MM.1S (cell line): ENCODE results near the gene CALD1.

Experiments used
- DNase-seq: peaks from one replicate; pipeline ENCODE4 v3.0.0-alpha.2; 2015
- H2AFZ ChIP-seq: fragments of 300-600 bp; sonication (generic); 2 replicates; pipeline ENCODE4 v1.6.0; 2016; ENCODE audit warnings: antibody characterized with exemption, low read length
- H3F3A ChIP-seq: fragments of 300-600 bp; sonication (generic); 2 replicates; pipeline ENCODE4 v1.6.1; 2016; ENCODE audit warnings: mild to moderate bottlenecking, antibody characterized with exemption, low read length, moderate library complexity, mixed read lengths; ENCODE audit not compliant: insufficient read depth
- H3K27ac ChIP-seq: fragments of 300-600 bp; sonication (generic); 2 replicates; pipeline ENCODE4 v1.5.1; 2016; ENCODE audit warnings: mild to moderate bottlenecking, low read length
- H3K27me3 ChIP-seq: fragments of 300-600 bp; sonication (generic); replicated peaks from 2 replicates; pipeline ENCODE4 v1.6.0; 2016; ENCODE audit warnings: low read length; ENCODE audit not compliant: insufficient read depth
- H3K36me3 ChIP-seq: fragments of 300-600 bp; sonication (generic); replicated peaks from 2 replicates; pipeline ENCODE4 v1.6.1; 2016; ENCODE audit warnings: mild to moderate bottlenecking, low read length, mixed read lengths; ENCODE audit not compliant: insufficient read depth
- H3K4me1 ChIP-seq: fragments of 300-600 bp; sonication (generic); 2 replicates; pipeline ENCODE4 v1.6.1; 2016; ENCODE audit warnings: low read length, mixed read lengths
- H3K4me2 ChIP-seq: fragments of 300-600 bp; sonication (generic); 2 replicates; pipeline ENCODE4 v1.6.0; 2016; ENCODE audit warnings: low read depth, low read length
- H3K4me3 ChIP-seq: fragments of 300-600 bp; sonication (generic); 2 replicates; pipeline ENCODE4 v1.5.1; 2016; ENCODE audit warnings: low read length, mixed read lengths
- H3K79me2 ChIP-seq: fragments of 300-600 bp; sonication (generic); 2 replicates; pipeline ENCODE4 v1.6.1; 2016; ENCODE audit warnings: mixed run types, low read length, mixed read lengths
- H3K9ac ChIP-seq: fragments of 300-600 bp; sonication (generic); 2 replicates; pipeline ENCODE4 v1.6.1; 2016; ENCODE audit warnings: low read length, mixed read lengths
- H3K9me2 ChIP-seq: fragments of 300-600 bp; sonication (generic); replicated peaks from 2 replicates; pipeline ENCODE4 v1.6.1; 2016; ENCODE audit warnings: mild to moderate bottlenecking, low read length, mixed read lengths; ENCODE audit not compliant: insufficient read depth
- H3K9me3 ChIP-seq: fragments of 300-600 bp; sonication (generic); replicated peaks from 2 replicates; pipeline ENCODE4 v1.6.1; 2016; ENCODE audit warnings: mild to moderate bottlenecking, low read length, mixed read lengths; ENCODE audit not compliant: insufficient read depth
- H4K20me1 ChIP-seq: fragments of 300-600 bp; sonication (generic); 2 replicates; pipeline ENCODE4 v1.6.1; 2016; ENCODE audit warnings: mild to moderate bottlenecking, low read length, moderate library complexity, mixed read lengths; ENCODE audit not compliant: insufficient read depth
- CTCF ChIP-seq: fragments of 300-600 bp; sonication (generic); IDR thresholded peaks from 2 replicates; pipeline ENCODE4 v1.5.1; 2016; ENCODE audit warnings: antibody characterized with exemption, low read length, mixed read lengths
- EZH2 ChIP-seq: fragments of 300-600 bp; sonication (generic); optimal IDR thresholded peaks from 2 replicates; pipeline ENCODE3; 2017; ENCODE audit warnings: low read depth, mild to moderate bottlenecking, antibody characterized with exemption, low read length, mixed read lengths
- EZH2phosphoT487 ChIP-seq: fragments of 300-600 bp; sonication (generic); IDR thresholded peaks from 2 replicates; pipeline ENCODE4 v1.6.1; 2018; ENCODE audit warnings: antibody characterized with exemption, low read length

CALD1 gene

GRCh38 chr7:134932707-134933370 is 153.4 kb downstream of the CALD1 start:
- TF ChIP-seq EZH2phosphoT487 (no peak), CTCF (no peak), EZH2 (no peak)
- H3K79me2 ChIP-seq: no peaks in the 10 kb centered on the region
- H3K4me1 ChIP-seq: peaks cover 4% of the 10 kb centered on the region
- no peak overlapping the region for H2AFZ ChIP-seq
- H3K27me3 ChIP-seq: peaks cover 17% of the 10 kb centered on the region
- peak; percentile 50 for DNase-seq
- no peaks in the 10 kb centered on the region for H3F3A ChIP-seq
- H3K4me3 ChIP-seq: peak overlapping the region; percentile 31; the same call in 1 of the 2 replicates
- H3K4me2 ChIP-seq: peak overlapping the region; percentile 39
- no peak overlapping the region for H3K27ac ChIP-seq
- H3K9me2 ChIP-seq: no peaks in the 10 kb centered on the region
- H4K20me1 ChIP-seq: no peaks in the 10 kb centered on the region
- no peaks in the 10 kb centered on the region for H3K36me3 ChIP-seq
- no peaks in the 10 kb centered on the region for H3K9me3 ChIP-seq
- H3K9ac ChIP-seq: no peak overlapping the region

- H3K4me2 ChIP-seq: peak overlapping the region; percentile 39
- no peaks in the 10 kb centered on the region for H3F3A ChIP-seq
- no peak for DNase-seq
- no peaks in the 10 kb centered on the region for H3K36me3 ChIP-seq
- no peaks in the 10 kb centered on the region for H3K9me2 ChIP-seq
- H3K9ac ChIP-seq: no peak overlapping the region
- no peaks in the 10 kb centered on the region for H3K9me3 ChIP-seq
- peaks cover 17% of the 10 kb centered on the region for H3K27me3 ChIP-seq
- TF ChIP-seq CTCF (no peak), EZH2phosphoT487 (no peak), EZH2 (no peak)
- H3K4me3 ChIP-seq: peak overlapping the region; percentile 31; the same call in 1 of the 2 replicates
- no peak overlapping the region for H2AFZ ChIP-seq
- H4K20me1 ChIP-seq: no peaks in the 10 kb centered on the region
- H3K79me2 ChIP-seq: no peaks in the 10 kb centered on the region
- no peak overlapping the region for H3K27ac ChIP-seq
- H3K4me1 ChIP-seq: peaks cover 4% of the 10 kb centered on the region
Observed at GRCh38 chr7:134933460-134934068, 154.1 kb downstream of the CALD1 start.

GRCh38 chr7:134935701-134936100 is 156.3 kb downstream of the CALD1 start:
- Histone ChIP-seq H3K9me3 (no peaks in the 10 kb centered on the region), H3K27me3 (peaks cover 17% of the 10 kb centered on the region), H3K4me1 (peaks cover 4% of the 10 kb centered on the region), H3K9me2 (no peaks in the 10 kb centered on the region), H3K79me2 (no peaks in the 10 kb centered on the region), H3K36me3 (no peaks in the 10 kb centered on the region), H3K9ac (no peak overlapping the region), H4K20me1 (no peaks in the 10 kb centered on the region), H3F3A (no peaks in the 10 kb centered on the region), H3K27ac (no peak overlapping the region), H3K4me3 (no peak overlapping the region), H2AFZ (no peak overlapping the region), H3K4me2 (no peak overlapping the region)
- DNase-seq: no peak
- TF ChIP-seq EZH2 (no peak), CTCF (no peak), EZH2phosphoT487 (no peak)
